Kidney (tissue), 14 donors: Measurements from ENCODE around the gene KLHL29. TPM values are rescaled to one million over a fixed set of nuclear protein-coding genes. Genes with fewer than 3 reads are reported as not detected.

ENCODE experiments used
- DNase-seq, 5 donors: peaks; one replicate each; pipeline ENCODE4 v3.0.0-alpha.2; 2013 to 2020
- FAIRE-seq: peaks from 2 replicates; lab custom pipeline; 2012; peaks lifted over from hg19 to GRCh38; lab: Jason Lieb, UNC
- H3K27ac ChIP-seq, 2 donors: one replicate each; pipeline ENCODE4 v1.7.0; 2013; ENCODE audit warnings: low read depth in 2 of 2, low read length in 2 of 2, inconsistent platforms in 1 of 2
- H3K27me3 ChIP-seq: one replicate; pipeline ENCODE4 v1.7.1; 2013; ENCODE audit warnings: low read length, inconsistent platforms; ENCODE audit not compliant: control insufficient read depth, insufficient read depth
- H3K36me3 ChIP-seq, 3 donors: one replicate each; pipeline versions ENCODE4 v1.7.0 to v1.7.1; 2013; ENCODE audit warnings: low read length in 3 of 3, control low read depth in 1 of 3, inconsistent platforms in 1 of 3; ENCODE audit not compliant: insufficient read depth in 3 of 3, control insufficient read depth in 2 of 3
- H3K4me1 ChIP-seq, 3 donors: one replicate each; pipeline versions ENCODE4 v1.7.0 to v1.7.1; 2013; ENCODE audit warnings: low read length in 3 of 3, inconsistent platforms in 1 of 3, low read depth in 1 of 3; ENCODE audit not compliant: control insufficient read depth in 2 of 3, insufficient read depth in 2 of 3
- H3K4me3 ChIP-seq, 3 donors: one replicate each; pipeline versions ENCODE4 v1.7.0 to v1.8.1; 2013; ENCODE audit warnings: low read length in 3 of 3, control low read depth in 1 of 3, inconsistent platforms in 1 of 3
- H3K9ac ChIP-seq, 3 donors: one replicate each; pipeline versions ENCODE4 v1.7.0 to v1.7.1; 2013; ENCODE audit warnings: low read length in 3 of 3, control low read depth in 1 of 3, inconsistent platforms in 1 of 3
- H3K9me3 ChIP-seq, 3 donors: one replicate each; pipeline versions ENCODE4 v1.7.0 to v1.7.1; 2013; ENCODE audit warnings: low read length in 3 of 3, control low read depth in 1 of 3, inconsistent platforms in 1 of 3; ENCODE audit not compliant: control insufficient read depth in 2 of 3, insufficient read depth in 1 of 3
- CTCF ChIP-seq: IDR thresholded peaks from 3 replicates; pipeline ENCODE4 v1.5.1; 2012; ENCODE audit warnings: mild to moderate bottlenecking, moderate library complexity, borderline replicate concordance; ENCODE audit not compliant: insufficient read depth; ENCODE audit errors: extremely low read depth
- intact Hi-C: fragments of 100-400 bp; cut with DNase I; formaldehyde crosslinking; loops from one replicate; pipeline ENCODE4 v1.11.1; 2022
- polyA plus RNA-seq: library from polyadenylated mRNA; stranded (reverse); fragments of 350-450 nt; fragmentation: Illumina TruSeq; extraction: RNeasy Lipid Tissue Mini Kit (QIAGEN cat#74804); gene quantifications from one replicate; pipeline ENCODE4 v1.2.3, GENCODE V29; 2014; ENCODE audit warnings: low read depth, low replicate concordance; ENCODE audit not compliant: insufficient read depth
- total RNA-seq: library from RNA; stranded (reverse); fragmentation: NEBNext Ultra II Directional; extraction: Animal tissue kit (Norgen Biotek cat#: 25700); gene quantifications from one replicate; pipeline ENCODE4 v1.2.1, GENCODE V29; 2021
- donor health status: control.
- donor health status: control.
- donor health status: control.
- donor health status: control.
- donor health status: control.
- donor health status: DM: yes; HTN: yes; CAD: no.
- donor health status: Normal renal cell carcinoma (clear cell type).

KLHL29 gene
- total and polyA plus RNA-seq, 2 donors from 2014 or later, result 1.5 to 10.5 TPM

GRCh38 chr2:23475473-23475872 lies 90.5 kb downstream of the KLHL29 start:
- FAIRE-seq (no peak), DNase-seq (peak in 1 of 5 donors; percentile 5)
- Histone ChIP-seq H3K27me3 (no peaks in the 10 kb centered on the region), H3K9me3 (no peaks in the 10 kb centered on the region), H3K27ac (no peak overlapping the region), H3K4me1 (no peaks in the 10 kb centered on the region), H3K4me3 (no peak overlapping the region), H3K9ac (no peak overlapping the region), H3K36me3 (no peaks in the 10 kb centered on the region)
- no peak for TF ChIP-seq CTCF
- intact Hi-C loops, result no loop called here

- H3K4me3 ChIP-seq, result no peak overlapping the region
- peaks cover 0 to 4% (median 0%) of the 10 kb centered on the region in 3 donors for H3K4me1 ChIP-seq
- no peaks in the 10 kb centered on the region for H3K27me3 ChIP-seq
- H3K36me3 ChIP-seq, result no peaks in the 10 kb centered on the region
- no peak for FAIRE-seq
- H3K9me3 ChIP-seq, result no peaks in the 10 kb centered on the region
- no peak overlapping the region for H3K9ac ChIP-seq
- no peak for TF ChIP-seq CTCF
- intact Hi-C loops, result no loop called here
- no peak for DNase-seq
- H3K27ac ChIP-seq, result no peak overlapping the region
Measured at GRCh38 chr2:23476786-23477185, 91.8 kb downstream of the KLHL29 start.

- intact Hi-C loops, result no loop called here
- TF ChIP-seq CTCF, result no peak
- FAIRE-seq, result no peak
- no peak overlapping the region for H3K27ac ChIP-seq
- H3K4me1 ChIP-seq, result peaks cover 0 to 4% (median 0%) of the 10 kb centered on the region in 3 donors
- H3K9ac ChIP-seq, result no peak overlapping the region
- DNase-seq, result peak in 1 of 5 donors; percentile 62
- no peaks in the 10 kb centered on the region for H3K27me3 ChIP-seq
- no peak overlapping the region for H3K4me3 ChIP-seq
- H3K9me3 ChIP-seq, result no peaks in the 10 kb centered on the region
- no peaks in the 10 kb centered on the region for H3K36me3 ChIP-seq
Measured at GRCh38 chr2:23477392-23477791, 92.4 kb downstream of the KLHL29 start.
